H9 (cell line): Measurements from ENCODE around the gene MVD. TPM values are rescaled to one million over a fixed set of nuclear protein-coding genes. Genes with fewer than 3 reads are reported as not detected.

Experiments
- DNase-seq: peaks from one replicate; pipeline ENCODE4 v3.0.0-alpha.2; 2017
- H2AFZ ChIP-seq: one replicate; pipeline ENCODE4 v1.6.1; 2013; ENCODE audit warnings: mild to moderate bottlenecking, low read length, control low read depth, moderate library complexity
- H2AK5ac ChIP-seq: 2 replicates; pipeline ENCODE4 v1.6.1; 2013; ENCODE audit warnings: low read length, control low read depth, mixed read lengths; ENCODE audit not compliant: insufficient read length
- H2BK120ac ChIP-seq: one replicate; pipeline ENCODE4 v1.6.1; 2013; ENCODE audit warnings: low read depth, mild to moderate bottlenecking, low read length, control low read depth, inconsistent platforms; ENCODE audit not compliant: poor library complexity, severe bottlenecking
- H2BK12ac ChIP-seq: 2 replicates; pipeline ENCODE4 v1.6.1; 2013; ENCODE audit warnings: low read length, control low read depth, mixed read lengths, low read depth; ENCODE audit not compliant: insufficient read length
- H2BK15ac ChIP-seq: 2 replicates; pipeline ENCODE4 v1.6.1; 2013; ENCODE audit warnings: low read depth, low read length, control low read depth
- H2BK20ac ChIP-seq: one replicate; pipeline ENCODE4 v1.6.1; 2013; ENCODE audit warnings: low read depth, mild to moderate bottlenecking, low read length, control low read depth, inconsistent platforms; ENCODE audit not compliant: poor library complexity, severe bottlenecking
- H2BK5ac ChIP-seq: 2 replicates; pipeline ENCODE4 v1.6.1; 2013; ENCODE audit warnings: low read length, control low read depth, mixed read lengths; ENCODE audit not compliant: insufficient read length
- H3K14ac ChIP-seq: 2 replicates; pipeline ENCODE4 v1.6.1; 2013; ENCODE audit warnings: low read length, control low read depth; ENCODE audit not compliant: insufficient read depth
- H3K18ac ChIP-seq: 2 replicates; pipeline ENCODE4 v1.6.1; 2013; ENCODE audit warnings: low read depth, mild to moderate bottlenecking, mixed read lengths, low read length, control low read depth; ENCODE audit not compliant: insufficient read length
- H3K23ac ChIP-seq: 2 replicates; pipeline ENCODE4 v1.6.1; 2013; ENCODE audit warnings: low read length, control low read depth, mixed read lengths, low read depth; ENCODE audit not compliant: insufficient read length
- H3K23me2 ChIP-seq: 2 replicates; pipeline ENCODE4 v1.6.1; 2013; ENCODE audit warnings: low read depth, mild to moderate bottlenecking, mixed read lengths, low read length, control low read depth; ENCODE audit not compliant: insufficient read length, poor library complexity, severe bottlenecking
- H3K27ac ChIP-seq: 2 replicates; pipeline ENCODE4 v1.5.1; 2013; ENCODE audit warnings: low read length, control low read depth, mixed read lengths, low read depth; ENCODE audit not compliant: insufficient read length
- H3K27me3 ChIP-seq: 2 replicates; pipeline ENCODE4 v1.6.1; 2013; ENCODE audit warnings: low read length, control low read depth, inconsistent platforms; ENCODE audit not compliant: insufficient read depth
- H3K4ac ChIP-seq: 2 replicates; pipeline ENCODE4 v1.6.1; 2013; ENCODE audit warnings: low read depth, mild to moderate bottlenecking, control low read depth, inconsistent platforms, low read length, moderate library complexity
- H3K4me1 ChIP-seq: 2 replicates; pipeline ENCODE4 v1.6.1; 2013; ENCODE audit warnings: low read length, control low read depth, inconsistent platforms; ENCODE audit not compliant: insufficient read depth
- H3K4me2 ChIP-seq: 2 replicates; pipeline ENCODE4 v1.6.1; 2013; ENCODE audit warnings: low read length, control low read depth, mixed read lengths; ENCODE audit not compliant: insufficient read length, insufficient read depth
- H3K56ac ChIP-seq: 2 replicates; pipeline ENCODE4 v1.6.1; 2013; ENCODE audit warnings: low read depth, mild to moderate bottlenecking, mixed read lengths, low read length, control low read depth; ENCODE audit not compliant: insufficient read length
- H3K79me1 ChIP-seq: 2 replicates; pipeline ENCODE4 v1.6.1; 2013; ENCODE audit warnings: low read depth, mild to moderate bottlenecking, moderate library complexity, low read length, control low read depth, inconsistent platforms; ENCODE audit not compliant: insufficient read depth, poor library complexity, severe bottlenecking
- H3K79me2 ChIP-seq: 2 replicates; pipeline ENCODE4 v1.6.1; 2013; ENCODE audit warnings: low read length, control low read depth, inconsistent platforms; ENCODE audit not compliant: insufficient read depth
- H3K9ac ChIP-seq: 2 replicates; pipeline ENCODE4 v1.6.1; 2013; ENCODE audit warnings: low read length, control low read depth, mixed read lengths; ENCODE audit not compliant: insufficient read length; ENCODE audit errors: extremely low read depth
- H3K9me3 ChIP-seq: one replicate; pipeline ENCODE4 v1.6.1; 2013; ENCODE audit warnings: low read depth, low read length, inconsistent platforms; ENCODE audit not compliant: control insufficient read depth
- H3T11ph ChIP-seq: one replicate; pipeline ENCODE4 v1.6.1; 2013; ENCODE audit warnings: mild to moderate bottlenecking, low read length, control low read depth, inconsistent platforms
- H4K20me1 ChIP-seq: one replicate; pipeline ENCODE4 v1.6.1; 2013; ENCODE audit not compliant: control insufficient read depth, insufficient read length, insufficient read depth
- H4K5ac ChIP-seq: 2 replicates; pipeline ENCODE4 v1.6.1; 2013; ENCODE audit warnings: low read depth, mild to moderate bottlenecking, mixed read lengths, low read length, control low read depth; ENCODE audit not compliant: insufficient read length
- H4K8ac ChIP-seq: replicated peaks from 2 replicates; pipeline ENCODE4 v1.6.1; 2013; ENCODE audit warnings: low read length, control low read depth, mixed read lengths, low read depth; ENCODE audit not compliant: insufficient read length
- H4K91ac ChIP-seq: 2 replicates; pipeline ENCODE4 v1.6.1; 2013; ENCODE audit warnings: low read depth, mild to moderate bottlenecking, moderate library complexity, mixed read lengths, low read length, control low read depth; ENCODE audit not compliant: insufficient read length
- H3K27ac Mint-ChIP-seq, 3 experiments: 2 replicates in 2 of 3; 3 replicates in 1 of 3; pipeline ENCODE4 v1.8.0; 2020 to 2021; ENCODE audit warnings: mixed read lengths in 3 of 3, mild to moderate bottlenecking in 1 of 3, moderate library complexity in 1 of 3
- H3K27me3 Mint-ChIP-seq: 2 replicates; pipeline ENCODE4 v1.8.0; 2021; ENCODE audit warnings: low read depth, mild to moderate bottlenecking, moderate library complexity, mixed read lengths
- H3K36me3 Mint-ChIP-seq, 3 experiments: 2 replicates in 2 of 3; 3 replicates in 1 of 3; pipeline ENCODE4 v1.8.0; 2020 to 2021; ENCODE audit warnings: low read depth in 3 of 3, mixed read lengths in 3 of 3; ENCODE audit not compliant: insufficient read depth in 1 of 3
- H3K4me1 Mint-ChIP-seq, 2 experiments: 2 replicates each; pipeline ENCODE4 v1.8.0; 2020; ENCODE audit warnings: mixed read lengths in 2 of 2
- H3K4me3 Mint-ChIP-seq, 2 experiments: 2 replicates in 1 of 2; 3 replicates in 1 of 2; pipeline ENCODE4 v1.8.0; 2020 to 2021; ENCODE audit warnings: mild to moderate bottlenecking in 2 of 2, mixed read lengths in 2 of 2, moderate library complexity in 1 of 2
- H3K9me3 Mint-ChIP-seq, 2 experiments: 2 replicates in 1 of 2; 3 replicates in 1 of 2; pipeline ENCODE4 v1.8.0; 2020; ENCODE audit warnings: mild to moderate bottlenecking in 2 of 2, mixed read lengths in 2 of 2, moderate library complexity in 1 of 2
- WGBS: extraction: QIAGEN DNeasy Blood & Tissue Kit; methylation state at CpG from one replicate; pipeline ENCODE4 v1.1.7; 2013; ENCODE audit warnings: missing lambda C conversion rate, low lambda C conversion rate, mixed read lengths; ENCODE audit not compliant: insufficient read length; ENCODE audit errors: extremely low coverage; 5-methylcytosine and 5-hydroxymethylcytosine counted together
- total RNA-seq: library from RNA; stranded (reverse); gene quantifications from 2 replicates; pipeline ENCODE4 v1.2.1, GENCODE V29; 2021
- TF ChIP-seq, protein P1 (sequence below): fragments of 200-600 bp; sonication (generic); conservative IDR thresholded peaks from 3 replicates; pipeline ENCODE4 v1.8.0; 2021; ENCODE audit warnings: antibody characterized with exemption, mild to moderate bottlenecking

MVD gene
- total RNA-seq, 1 experiment from 2014 or later, result 53.2 TPM

DNA sequence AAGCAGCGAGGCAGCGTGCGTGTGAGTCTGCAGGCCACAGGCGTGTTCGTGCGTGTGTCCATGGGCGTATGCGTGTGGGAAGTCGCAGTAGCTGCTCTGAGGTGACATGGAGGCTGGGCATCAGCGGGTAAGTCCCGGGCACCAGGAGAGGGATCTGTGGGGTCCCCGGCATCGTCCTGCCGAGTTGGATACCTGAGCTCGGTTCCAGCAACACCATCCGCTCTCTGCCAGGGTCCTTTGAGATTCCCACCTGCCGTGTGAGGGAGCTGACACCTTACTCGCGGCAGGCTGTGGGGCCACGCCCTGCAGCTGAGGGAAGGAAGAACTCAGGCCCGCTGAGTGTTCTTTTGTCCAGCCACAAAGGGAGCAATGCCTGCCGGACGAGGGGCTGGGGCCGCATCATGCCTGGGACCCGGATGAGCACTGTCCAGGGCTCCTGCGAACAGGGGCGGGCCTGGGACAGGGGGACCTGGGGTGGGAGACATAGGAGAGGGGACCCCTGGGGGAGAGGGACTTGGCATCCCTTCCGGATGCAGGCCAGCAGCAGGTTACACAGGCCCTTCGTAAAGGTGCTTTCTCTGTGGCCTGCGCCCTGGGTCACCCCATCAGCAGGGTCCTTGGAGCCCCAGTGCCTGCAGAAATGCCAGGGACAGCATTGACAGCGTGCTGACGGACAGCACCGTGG, 28.4 kb upstream of the MVD start:
- H3K9me3 ChIP-seq, result no peaks in the 10 kb centered on the region
- no peak for DNase-seq
- H2BK20ac ChIP-seq, result no peak overlapping the region
- no peak overlapping the region for H3K27ac Mint-ChIP-seq
- H3K79me1 ChIP-seq, result no peaks in the 10 kb centered on the region
- H3T11ph ChIP-seq, result no peak overlapping the region
- TF ChIP-seq, protein P1, sequence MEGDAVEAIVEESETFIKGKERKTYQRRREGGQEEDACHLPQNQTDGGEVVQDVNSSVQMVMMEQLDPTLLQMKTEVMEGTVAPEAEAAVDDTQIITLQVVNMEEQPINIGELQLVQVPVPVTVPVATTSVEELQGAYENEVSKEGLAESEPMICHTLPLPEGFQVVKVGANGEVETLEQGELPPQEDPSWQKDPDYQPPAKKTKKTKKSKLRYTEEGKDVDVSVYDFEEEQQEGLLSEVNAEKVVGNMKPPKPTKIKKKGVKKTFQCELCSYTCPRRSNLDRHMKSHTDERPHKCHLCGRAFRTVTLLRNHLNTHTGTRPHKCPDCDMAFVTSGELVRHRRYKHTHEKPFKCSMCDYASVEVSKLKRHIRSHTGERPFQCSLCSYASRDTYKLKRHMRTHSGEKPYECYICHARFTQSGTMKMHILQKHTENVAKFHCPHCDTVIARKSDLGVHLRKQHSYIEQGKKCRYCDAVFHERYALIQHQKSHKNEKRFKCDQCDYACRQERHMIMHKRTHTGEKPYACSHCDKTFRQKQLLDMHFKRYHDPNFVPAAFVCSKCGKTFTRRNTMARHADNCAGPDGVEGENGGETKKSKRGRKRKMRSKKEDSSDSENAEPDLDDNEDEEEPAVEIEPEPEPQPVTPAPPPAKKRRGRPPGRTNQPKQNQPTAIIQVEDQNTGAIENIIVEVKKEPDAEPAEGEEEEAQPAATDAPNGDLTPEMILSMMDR, result no peak
- H2AK5ac ChIP-seq, result no peak overlapping the region
- no peak overlapping the region for H2BK15ac ChIP-seq
- H3K27me3 Mint-ChIP-seq, result peaks cover 35% of the 10 kb centered on the region
- no CpG with 5 or more reads among the region's 33 CpGs for WGBS
- H2BK120ac ChIP-seq, result no peak overlapping the region
- no peak overlapping the region for H2BK12ac ChIP-seq
- peaks cover 3% of the 10 kb centered on the region for H3K23me2 ChIP-seq
- no peak overlapping the region for H4K8ac ChIP-seq
- H4K20me1 ChIP-seq, result no peaks in the 10 kb centered on the region
- no peak overlapping the region for H3K56ac ChIP-seq
- no peak overlapping the region for H4K91ac ChIP-seq
- H3K79me2 ChIP-seq, result no peaks in the 10 kb centered on the region
- H3K4me2 ChIP-seq, result no peak overlapping the region
- H2AFZ ChIP-seq, result no peak overlapping the region
- no peak overlapping the region for H2BK5ac ChIP-seq
- no peaks in the 10 kb centered on the region for H3K36me3 Mint-ChIP-seq
- no peak overlapping the region for H3K4ac ChIP-seq
- no peak overlapping the region for H3K18ac ChIP-seq
- H3K14ac ChIP-seq, result no peak overlapping the region
- H3K9ac ChIP-seq, result no peak overlapping the region
- no peak overlapping the region for H3K4me3 Mint-ChIP-seq
- H4K5ac ChIP-seq, result no peak overlapping the region
- no peak overlapping the region for H3K23ac ChIP-seq
- no peaks in the 10 kb centered on the region for H3K27me3 ChIP-seq
- H3K27ac ChIP-seq, result no peak overlapping the region
- no peaks in the 10 kb centered on the region for H3K9me3 Mint-ChIP-seq
- peaks cover 12 to 18% of the 10 kb centered on the region in 2 experiments for H3K4me1 Mint-ChIP-seq
- H3K4me1 ChIP-seq, result no peaks in the 10 kb centered on the region
